DND-41 (cell line): ENCODE results near the gene SIN3B.

ENCODE experiments used
- CTCF ChIP-seq: IDR thresholded peaks from 2 replicates; pipeline ENCODE4 v1.5.1; 2012; ENCODE audit warnings: borderline replicate concordance, low read length, moderate library complexity, mild to moderate bottlenecking; ENCODE audit not compliant: poor library complexity, severe bottlenecking; ENCODE audit errors: extremely low read depth
- EZH2 ChIP-seq: IDR thresholded peaks from 3 replicates; pipeline ENCODE4 v1.6.1; 2012; ENCODE audit warnings: borderline replicate concordance, low read depth, mild to moderate bottlenecking, moderate library complexity, low read length, inconsistent platforms; ENCODE audit not compliant: severe bottlenecking

- TF ChIP-seq CTCF (no peak), EZH2 (no peak)
Measured at GRCh38 chr19:16896146-16897028, 67.2 kb downstream of the SIN3B start.
